H7 (cell line): ENCODE results near the gene FANCC. TPM values are rescaled to one million over a fixed set of nuclear protein-coding genes. Genes with fewer than 3 reads are reported as not detected.

Experiments used
- DNase-seq: peaks from one replicate; pipeline ENCODE4 v3.0.0; 2012
- H3K27me3 ChIP-seq: 2 replicates; pipeline ENCODE4 v1.6.0; 2011; ENCODE audit warnings: mild to moderate bottlenecking, low read length; ENCODE audit not compliant: control insufficient read depth, insufficient read depth
- H3K36me3 ChIP-seq: replicated peaks from 2 replicates; pipeline ENCODE4 v1.5.1; 2011; ENCODE audit warnings: low read length; ENCODE audit not compliant: control insufficient read depth, insufficient read depth
- H3K4me3 ChIP-seq: 2 replicates; pipeline ENCODE4 v1.5.1; 2011; ENCODE audit warnings: low read depth, mild to moderate bottlenecking, control low read depth, low read length, moderate library complexity; ENCODE audit not compliant: insufficient read depth
- total RNA-seq: library from RNA; depleted of rRNA; stranded (reverse); fragments of >200 nt; shearing (Covaris generic); gene quantifications from 2 replicates; pipeline ENCODE4 v1.2.3, GENCODE V29; 2014; rRNA removed

Gene FANCC
- total RNA-seq: 5.8 and 6.7 TPM in 2 replicates

- Histone ChIP-seq H3K27me3 (no peaks in the 10 kb centered on the region), H3K36me3 (no peaks in the 10 kb centered on the region), H3K4me3 (peak within 1 kb of the TSS; percentile 77)
- DNase-seq: peak; percentile 98
Measured at GRCh38 chr9:95317119-95317892, at the start of gene FANCC. Gene FANCC (minus strand): TSS chr9:95317709. CDS start chr9:95249291, 68,418 bp downstream.

GRCh38 chr9:95366731-95367325, 49.3 kb upstream of the FANCC start:
- Histone ChIP-seq H3K4me3 (no peak overlapping the region), H3K27me3 (no peaks in the 10 kb centered on the region), H3K36me3 (no peaks in the 10 kb centered on the region)
- peak; percentile 52 for DNase-seq

GRCh38 chr9:95365766-95366165, 48.3 kb upstream of the FANCC start:
- Histone ChIP-seq H3K27me3 (no peaks in the 10 kb centered on the region), H3K36me3 (no peaks in the 10 kb centered on the region), H3K4me3 (no peak overlapping the region)
- no peak for DNase-seq

- Histone ChIP-seq H3K27me3 (no peaks in the 10 kb centered on the region), H3K4me3 (no peak overlapping the region), H3K36me3 (no peaks in the 10 kb centered on the region)
- DNase-seq: no peak
Measured at GRCh38 chr9:95363051-95363841, 45.7 kb upstream of the FANCC start.

GRCh38 chr9:95360866-95361265, 43.4 kb upstream of the FANCC start:
- no peaks in the 10 kb centered on the region for H3K27me3 ChIP-seq
- DNase-seq: peak; percentile 38
- no peaks in the 10 kb centered on the region for H3K36me3 ChIP-seq
- H3K4me3 ChIP-seq: no peak overlapping the region

GRCh38 chr9:95357316-95357715, 39.8 kb upstream of the FANCC start:
- no peaks in the 10 kb centered on the region for H3K36me3 ChIP-seq
- H3K27me3 ChIP-seq: no peaks in the 10 kb centered on the region
- no peak for DNase-seq
- H3K4me3 ChIP-seq: no peak overlapping the region

- H3K36me3 ChIP-seq: no peaks in the 10 kb centered on the region
- H3K27me3 ChIP-seq: peaks cover 5% of the 10 kb centered on the region
- H3K4me3 ChIP-seq: no peak overlapping the region
- DNase-seq: peak; percentile 16
Measured at GRCh38 chr9:95355500-95355899, 38.0 kb upstream of the FANCC start.

- DNase-seq: peak; percentile 23
- Histone ChIP-seq H3K36me3 (no peaks in the 10 kb centered on the region), H3K27me3 (peaks cover 27% of the 10 kb centered on the region), H3K4me3 (no peak overlapping the region)
Measured at GRCh38 chr9:95351051-95351450, 33.5 kb upstream of the FANCC start.

GRCh38 chr9:95350266-95350665, 32.8 kb upstream of the FANCC start:
- peak overlapping the region; percentile 56; the same call in 1 of the 2 replicates for H3K4me3 ChIP-seq
- no peaks in the 10 kb centered on the region for H3K36me3 ChIP-seq
- peak; percentile 34 for DNase-seq
- peaks cover 27% of the 10 kb centered on the region for H3K27me3 ChIP-seq

GRCh38 chr9:95349091-95350038, 31.9 kb upstream of the FANCC start:
- Histone ChIP-seq H3K27me3 (peaks cover 27% of the 10 kb centered on the region), H3K4me3 (peak overlapping the region; percentile 56), H3K36me3 (no peaks in the 10 kb centered on the region)
- DNase-seq: peak; percentile 82

GRCh38 chr9:95346021-95346420, 28.5 kb upstream of the FANCC start:
- H3K27me3 ChIP-seq: peaks cover 23% of the 10 kb centered on the region
- no peak for DNase-seq
- H3K36me3 ChIP-seq: no peaks in the 10 kb centered on the region
- H3K4me3 ChIP-seq: no peak overlapping the region

- Histone ChIP-seq H3K27me3 (peaks cover 15% of the 10 kb centered on the region), H3K36me3 (no peaks in the 10 kb centered on the region), H3K4me3 (no peak overlapping the region)
- DNase-seq: no peak
Measured at GRCh38 chr9:95344735-95345325, 27.3 kb upstream of the FANCC start.

GRCh38 chr9:95343725-95344287, 26.3 kb upstream of the FANCC start:
- H3K27me3 ChIP-seq: peaks cover 5% of the 10 kb centered on the region
- no peak for DNase-seq

More at GRCh38 chr9:95343725-95344287, 26.3 kb upstream of the FANCC start:
- Histone ChIP-seq H3K4me3 (no peak overlapping the region), H3K36me3 (no peaks in the 10 kb centered on the region)
